Measurements from ENCODE around the gene LAMA2.

LAMA2 gene

DNA sequence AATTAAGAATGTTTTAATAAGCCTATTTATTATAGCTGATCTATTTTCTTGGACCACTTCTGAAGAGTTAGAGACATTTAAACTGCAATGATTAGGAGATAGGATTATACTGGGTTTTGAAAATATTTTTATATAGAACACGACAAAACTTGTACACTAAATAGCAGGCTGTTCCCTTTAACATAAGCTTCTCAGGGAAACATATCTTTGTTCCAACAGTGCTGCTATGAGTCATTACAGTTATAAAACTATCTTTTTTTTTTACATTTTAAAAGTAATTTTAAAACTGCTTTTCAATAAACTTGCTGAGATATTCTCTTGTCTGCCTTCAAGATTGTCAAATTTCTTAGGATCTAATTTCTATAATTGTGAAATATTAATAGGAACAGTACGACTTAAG is 438.0 kb downstream of the LAMA2 start:
- no peak for DNase-seq

- DNase-seq = no peak
Measured at GRCh38 chr6:129321303-129321702, 438.4 kb downstream of the LAMA2 start.

DNA sequence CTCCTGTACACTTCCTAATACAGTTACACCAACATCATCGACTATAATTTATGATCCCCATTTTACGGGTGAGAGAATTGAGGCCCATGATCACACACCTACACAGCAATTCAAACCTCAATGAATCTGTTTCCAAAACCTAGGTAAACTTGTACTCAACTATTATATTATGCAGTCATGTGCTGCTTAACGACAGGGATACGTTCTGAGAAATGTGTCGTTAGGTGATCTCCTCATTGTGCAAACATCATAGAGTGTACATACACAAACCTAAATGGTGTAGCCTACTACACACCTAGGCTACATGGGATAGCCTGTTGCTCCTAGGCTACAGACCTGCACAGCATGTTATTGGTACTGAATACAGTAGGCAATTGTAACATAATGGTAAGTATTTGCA is 441.4 kb downstream of the LAMA2 start:
- no peak for DNase-seq

GRCh38 chr6:129329678-129330077 is 446.7 kb downstream of the LAMA2 start:
- no peak for DNase-seq

DNA sequence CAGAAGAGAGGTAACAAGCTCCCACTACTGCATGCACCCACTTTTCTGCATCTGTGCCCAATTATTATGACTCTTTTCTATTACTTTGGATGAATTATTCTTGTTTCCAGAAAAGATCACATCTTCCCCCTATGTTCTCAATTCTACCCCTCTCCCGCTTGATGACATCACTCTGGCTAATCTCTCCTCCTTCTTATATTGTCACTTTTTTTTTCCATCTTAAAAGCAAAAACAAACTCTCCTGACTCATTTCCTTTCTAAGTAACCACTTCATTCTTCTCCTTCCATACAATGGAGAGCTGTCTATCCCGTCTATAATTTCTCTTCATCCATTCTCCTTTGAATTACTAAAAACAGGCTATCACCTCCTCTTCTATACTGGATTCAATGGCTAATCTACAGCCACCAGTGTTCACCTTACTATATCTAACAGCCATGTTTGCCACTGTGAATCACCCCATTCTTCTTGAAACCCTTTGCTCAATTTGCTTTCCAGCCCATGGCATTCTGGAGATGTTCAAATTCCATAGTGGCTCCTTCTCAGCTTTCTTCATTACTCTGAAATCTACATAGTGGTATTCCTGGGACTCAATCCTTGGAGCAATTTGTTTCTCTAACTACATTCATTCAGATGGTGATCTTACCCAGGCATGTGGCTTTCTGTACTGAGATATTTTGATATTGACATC is 448.7 kb downstream of the LAMA2 start:
- no peak for DNase-seq

DNA sequence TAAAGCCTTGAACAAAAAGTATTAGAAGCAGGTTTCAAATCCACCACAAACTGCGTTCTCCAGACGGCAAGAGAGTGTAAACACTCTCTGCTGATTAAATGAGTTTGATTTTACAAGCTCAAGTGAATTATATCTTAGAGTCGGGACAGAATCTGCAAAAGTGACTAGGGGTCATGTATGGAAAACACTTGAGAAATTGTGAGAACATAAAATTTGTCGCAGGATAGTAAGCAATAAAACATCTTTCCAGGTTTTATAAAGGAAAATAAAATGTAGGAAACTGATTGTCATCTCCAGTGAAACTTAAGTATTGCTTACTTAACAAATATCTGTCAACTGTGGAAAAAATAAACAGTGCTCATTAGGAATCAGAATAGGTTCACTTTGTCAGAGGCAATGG is 452.9 kb downstream of the LAMA2 start:
- DNase-seq = no peak

DNA sequence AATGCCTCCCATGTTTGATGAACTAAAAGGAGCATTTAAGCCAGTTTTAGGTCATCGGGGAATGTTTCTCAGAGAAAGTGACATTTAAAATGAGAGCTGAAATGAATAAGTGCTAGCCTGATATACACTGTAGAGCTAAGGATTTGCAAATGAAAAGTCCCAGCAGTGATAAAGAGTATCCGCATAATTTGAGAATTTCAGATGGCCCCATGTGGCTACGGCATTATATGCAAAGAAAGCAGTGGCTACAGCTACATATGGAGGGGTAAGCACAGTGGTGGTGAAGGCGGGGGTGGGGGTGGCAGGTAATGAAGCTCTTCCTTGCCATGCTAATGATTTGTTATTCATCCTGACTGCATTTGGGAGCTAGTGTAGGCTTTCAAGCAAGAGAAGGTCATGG is 455.7 kb downstream of the LAMA2 start:
- no peak for DNase-seq

GRCh38 chr6:129340983-129341382 is 458.0 kb downstream of the LAMA2 start:
- DNase-seq = no peak

DNA sequence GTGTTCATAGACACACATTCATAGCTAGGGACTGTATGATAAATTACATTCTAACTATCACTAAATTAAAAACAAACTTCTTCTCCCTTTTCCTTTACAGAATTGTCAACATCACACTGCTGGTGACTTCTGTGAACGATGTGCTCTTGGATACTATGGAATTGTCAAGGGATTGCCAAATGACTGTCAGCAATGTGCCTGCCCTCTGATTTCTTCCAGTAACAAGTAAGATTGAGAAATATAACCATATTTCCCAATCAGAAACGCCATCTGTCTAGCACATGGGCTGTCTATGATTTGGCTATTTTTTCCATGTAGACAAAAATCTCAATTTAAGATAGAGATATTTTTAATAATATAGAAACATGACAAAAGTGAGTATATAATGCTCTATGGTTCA is 459.3 kb downstream of the LAMA2 start:
- DNase-seq = no peak

DNA sequence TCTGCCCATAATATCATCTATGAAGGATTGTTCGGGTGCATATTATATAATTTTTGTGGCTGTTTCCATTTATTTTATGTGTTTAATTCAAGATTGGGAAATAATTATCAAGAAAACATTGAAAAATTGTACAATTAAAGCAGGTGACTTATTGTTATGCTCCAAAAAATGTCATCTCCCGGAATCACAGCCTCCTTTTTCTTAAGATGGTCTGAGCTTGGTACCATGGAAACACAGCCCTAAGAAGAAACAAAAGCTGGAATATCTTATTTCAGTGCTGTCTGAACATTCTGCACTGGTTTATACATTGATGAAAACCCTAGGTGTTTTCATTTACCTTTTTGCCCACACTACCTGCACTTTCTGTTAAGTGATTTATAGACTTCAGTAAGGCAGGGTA is 459.9 kb downstream of the LAMA2 start:
- DNase-seq = no peak

DNA sequence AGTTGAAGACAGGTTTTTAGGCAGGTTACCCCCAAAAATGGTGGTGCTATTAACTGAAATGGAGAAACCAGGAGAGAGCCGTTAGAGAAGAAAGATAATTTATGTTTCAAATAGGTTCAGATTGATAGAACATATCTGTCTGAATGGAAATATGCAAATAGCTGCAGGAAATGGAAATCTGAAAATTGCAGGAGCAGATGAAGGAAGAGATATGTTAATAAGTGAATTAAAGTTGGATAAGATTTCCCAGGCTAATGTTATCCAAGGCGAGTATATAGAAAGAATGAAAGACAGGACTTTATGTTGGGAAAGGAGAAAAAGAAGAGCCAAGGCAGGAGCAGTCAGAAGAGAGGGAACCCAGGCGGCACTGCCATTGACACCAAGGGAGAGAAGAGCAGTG is 461.4 kb downstream of the LAMA2 start:
- no peak for DNase-seq

- DNase-seq = no peak
Measured at GRCh38 chr6:129345890-129346289, 463.0 kb downstream of the LAMA2 start.

GRCh38 chr6:129346964-129347363 is 464.0 kb downstream of the LAMA2 start:
- no peak for DNase-seq

- no peak for DNase-seq
Measured at GRCh38 chr6:129350278-129350677, 467.3 kb downstream of the LAMA2 start.

GRCh38 chr6:129351807-129352206 is 468.9 kb downstream of the LAMA2 start:
- no peak for DNase-seq

DNA sequence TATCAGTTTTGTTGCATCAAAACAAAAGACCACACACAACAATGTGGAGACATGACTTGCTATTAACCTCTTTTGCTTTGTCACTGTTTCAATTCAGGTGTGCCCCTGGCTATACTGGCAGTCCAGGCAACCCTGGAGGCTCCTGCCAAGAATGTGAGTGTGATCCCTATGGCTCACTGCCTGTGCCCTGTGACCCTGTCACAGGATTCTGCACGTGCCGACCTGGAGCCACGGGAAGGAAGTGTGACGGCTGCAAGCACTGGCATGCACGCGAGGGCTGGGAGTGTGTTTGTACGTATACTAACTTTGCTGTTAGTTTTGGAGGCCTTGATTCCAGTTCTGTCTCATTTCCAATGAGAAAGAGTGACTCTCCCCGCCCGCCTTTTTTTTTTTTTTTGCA is 470.1 kb downstream of the LAMA2 start:
- DNase-seq = no peak

DNA sequence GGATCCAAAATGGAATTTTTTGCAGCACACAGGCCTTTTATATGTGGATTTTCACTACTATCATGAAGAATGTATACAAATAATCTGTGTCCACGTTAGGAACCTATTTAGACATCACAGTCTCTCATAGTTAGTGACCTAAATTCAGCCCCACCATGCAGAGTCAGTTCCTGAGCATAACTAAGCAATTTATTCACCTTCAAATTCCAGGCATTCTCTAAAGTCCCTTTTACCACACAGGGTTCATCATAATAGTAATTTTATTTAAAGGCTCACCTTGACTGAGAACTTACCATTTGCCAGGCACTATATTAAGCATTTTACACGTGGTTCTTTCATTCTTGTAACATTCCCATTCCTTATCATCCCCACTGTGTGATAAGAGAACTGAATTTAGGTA is 473.2 kb downstream of the LAMA2 start:
- no peak for DNase-seq

DNA sequence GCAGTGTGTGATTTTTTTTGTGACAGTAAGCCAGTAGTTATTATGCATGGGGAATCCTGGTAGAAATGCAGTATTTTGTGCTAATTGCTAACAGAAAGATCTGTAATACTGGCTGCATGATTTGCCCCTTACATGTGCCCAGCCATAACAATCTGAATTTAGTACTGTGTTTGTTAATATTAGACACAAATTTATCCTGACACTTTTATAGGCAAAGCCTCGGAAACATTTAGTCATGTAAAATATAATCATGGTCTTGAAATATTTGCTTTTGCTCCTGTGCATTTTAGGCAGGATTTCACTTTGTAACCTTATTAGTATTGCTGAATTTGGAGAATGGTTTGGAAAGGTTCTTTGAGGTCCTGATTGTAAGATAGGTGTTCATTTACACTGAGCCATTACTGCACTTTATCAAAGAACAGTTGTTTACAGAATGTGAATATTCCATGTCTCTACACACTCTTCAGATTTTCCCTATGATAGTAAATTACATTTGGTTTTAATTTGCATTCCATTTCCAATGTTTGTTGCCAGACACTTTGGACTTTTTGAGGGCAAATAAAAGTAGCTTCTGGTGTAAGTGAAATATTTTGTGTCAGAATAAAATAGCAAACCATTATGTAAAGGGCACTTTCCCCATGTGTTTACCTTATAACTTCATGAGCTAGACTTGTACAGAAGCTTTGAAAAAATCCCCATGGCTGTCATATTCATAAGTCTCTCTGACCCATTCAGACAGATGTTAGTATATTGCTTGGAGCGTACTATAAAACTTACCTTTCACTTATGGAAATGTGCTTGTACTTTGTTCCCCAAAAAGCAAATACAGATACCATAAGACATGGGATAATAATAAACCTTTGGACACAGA is 477.1 kb downstream of the LAMA2 start:
- no peak for DNase-seq

DNA sequence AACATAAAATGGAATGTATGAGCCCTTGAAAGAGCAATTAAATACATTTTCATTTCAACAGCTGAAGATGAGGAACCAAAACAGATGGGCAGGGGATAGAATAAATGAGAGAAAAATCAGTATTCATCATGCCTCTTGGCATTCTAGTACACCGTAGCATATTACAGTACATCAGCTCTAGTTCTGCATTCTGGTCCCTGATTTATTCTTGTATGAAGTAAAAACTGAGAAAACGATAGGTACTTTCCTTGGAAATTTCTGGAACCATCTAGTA is 477.7 kb downstream of the LAMA2 start:
- no peak for DNase-seq

GRCh38 chr6:129364037-129364436 is 481.1 kb downstream of the LAMA2 start:
- DNase-seq = no peak

DNA sequence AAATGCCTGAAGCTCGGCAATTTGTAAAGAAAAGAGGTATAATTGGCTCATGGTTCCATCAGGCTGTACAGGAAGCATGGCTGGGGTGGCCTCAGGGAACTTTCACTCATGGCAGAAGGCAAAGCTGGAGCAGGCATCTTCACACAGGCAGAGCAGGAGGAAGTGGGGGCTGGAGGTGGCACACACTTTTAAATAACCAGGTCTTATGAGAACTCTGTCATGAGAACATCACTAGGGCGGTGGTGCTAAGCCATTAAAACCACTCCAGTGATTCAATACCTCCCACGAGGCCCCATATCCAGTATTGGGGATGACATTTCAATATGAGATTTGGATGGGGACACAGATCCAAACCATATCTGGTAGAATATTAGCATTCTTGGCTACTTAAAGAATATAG is 481.8 kb downstream of the LAMA2 start:
- no peak for DNase-seq

GRCh38 chr6:129368076-129368475 is 485.1 kb downstream of the LAMA2 start:
- no peak for DNase-seq

- no peak for DNase-seq
Measured at GRCh38 chr6:129368970-129369369, 486.0 kb downstream of the LAMA2 start.

DNA sequence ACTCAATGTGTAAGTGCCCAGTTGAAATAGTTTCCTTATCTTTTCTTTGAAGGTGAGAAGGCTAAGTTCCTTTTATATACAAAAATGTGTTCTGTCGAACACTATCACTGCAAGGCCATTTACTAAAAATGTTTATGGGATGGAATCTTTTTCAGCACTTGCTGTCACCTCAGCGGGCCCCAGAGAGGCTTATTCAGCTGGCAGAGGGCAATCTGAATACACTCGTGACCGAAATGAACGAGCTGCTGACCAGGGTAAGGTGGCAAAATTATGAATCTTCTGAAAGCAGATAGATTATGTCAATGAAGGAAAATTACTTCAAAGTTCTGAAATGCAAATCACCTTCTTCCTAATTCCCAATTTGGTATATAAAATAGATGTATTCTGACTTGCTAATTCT is 486.8 kb downstream of the LAMA2 start:
- DNase-seq = no peak

Measured in central memory CD4-positive, alpha-beta T cell (primary cell).